Naive thymus-derived CD4-positive, alpha-beta T cell (primary cell): ENCODE measurements around the gene HTR2C. TPM values are rescaled to one million over a fixed set of nuclear protein-coding genes. Genes with fewer than 3 reads are reported as not detected.
A peak's percentile ranks its signal among the peaks of the same experiment; 100 is the strongest.

ENCODE experiments used
- ATAC-seq: fragments of 150-1000 bp; cut with Tn5 transposase; 2 replicates; pipeline ENCODE4 v1.10.0; 2021; ENCODE audit warnings: mild to moderate bottlenecking, moderate library complexity
- CTCF ChIA-PET: fragments of 350-600 bp; sonication (Branson Sonifier 250); formaldehyde crosslinking; loops from one replicate; lab custom pipeline; 2021; ENCODE audit warnings: antibody characterized with exemption; lab: Charles Lee
- POLR2A ChIA-PET: fragments of 350-600 bp; sonication (Branson Sonifier 250); formaldehyde crosslinking; loops from one replicate; lab custom pipeline; 2021; ENCODE audit warnings: antibody characterized with exemption, inconsistent platforms; lab: Charles Lee
- DNase-seq, 9 donors: peaks; one replicate each; pipeline versions ENCODE4 v3.0.0 to v3.0.0-alpha.2; 2020 to 2022; ENCODE audit warnings: mixed read lengths in 1 of 9
- H3K27ac ChIP-seq: one replicate; pipeline ENCODE4 v1.7.0; 2013; ENCODE audit warnings: mild to moderate bottlenecking, low read depth, low read length, moderate library complexity
- H3K27me3 ChIP-seq, 2 donors: one replicate each; pipeline ENCODE4 v1.7.0; 2013; ENCODE audit warnings: low read length in 2 of 2, mild to moderate bottlenecking in 2 of 2, moderate library complexity in 2 of 2; ENCODE audit not compliant: control insufficient read depth in 2 of 2, insufficient read depth in 2 of 2
- H3K36me3 ChIP-seq, 3 experiments: 1 replicate in 2 of 3; 2 replicates in 1 of 3; pipeline ENCODE4 v1.7.0; 2013; ENCODE audit warnings: low read length in 3 of 3, mild to moderate bottlenecking in 3 of 3, moderate library complexity in 1 of 3; ENCODE audit not compliant: insufficient read depth in 3 of 3, control insufficient read depth in 2 of 3
- H3K4me1 ChIP-seq, 2 donors: one replicate each; pipeline ENCODE4 v1.7.0; 2013; ENCODE audit warnings: low read length in 2 of 2, mild to moderate bottlenecking in 2 of 2, moderate library complexity in 1 of 2; ENCODE audit not compliant: control insufficient read depth in 2 of 2, insufficient read depth in 2 of 2
- H3K4me3 ChIP-seq: 2 replicates; pipeline ENCODE4 v1.7.0; 2013; ENCODE audit warnings: mild to moderate bottlenecking, low read length
- H3K9me3 ChIP-seq, 3 experiments: 1 replicate in 2 of 3; 2 replicates in 1 of 3; pipeline ENCODE4 v1.7.0; 2013; ENCODE audit warnings: low read length in 3 of 3; ENCODE audit not compliant: control insufficient read depth in 2 of 3
- H3K27ac Mint-ChIP-seq, 9 donors: one replicate each; pipeline ENCODE4 v1.8.0; 2020 to 2022; ENCODE audit warnings: mixed read lengths in 9 of 9, mild to moderate bottlenecking in 8 of 9, moderate library complexity in 5 of 9, inconsistent platforms in 2 of 9
- H3K27me3 Mint-ChIP-seq, 5 donors: one replicate each; pipeline ENCODE4 v1.8.0; 2021 to 2022; ENCODE audit warnings: mixed read lengths in 5 of 5, mild to moderate bottlenecking in 1 of 5
- H3K36me3 Mint-ChIP-seq, 5 donors: one replicate each; pipeline ENCODE4 v1.8.0; 2020 to 2022; ENCODE audit warnings: mixed read lengths in 5 of 5, mild to moderate bottlenecking in 3 of 5, inconsistent platforms in 1 of 5
- H3K4me1 Mint-ChIP-seq, 7 donors: one replicate each; pipeline ENCODE4 v1.8.0; 2020 to 2022; ENCODE audit warnings: mixed read lengths in 7 of 7, mild to moderate bottlenecking in 3 of 7, inconsistent platforms in 1 of 7
- H3K4me3 Mint-ChIP-seq, 10 donors: one replicate each; pipeline ENCODE4 v1.8.0; 2020 to 2022; ENCODE audit warnings: mild to moderate bottlenecking in 10 of 10, mixed read lengths in 10 of 10, moderate library complexity in 6 of 10, inconsistent platforms in 2 of 10
- H3K9me3 Mint-ChIP-seq, 11 donors: one replicate each; pipeline ENCODE4 v1.8.0; 2020 to 2022; ENCODE audit warnings: mixed read lengths in 11 of 11, mild to moderate bottlenecking in 4 of 11, inconsistent platforms in 1 of 11, moderate library complexity in 1 of 11
- intact Hi-C, 2 donors: fragments of 100-400 bp; cut with micrococcal nuclease; formaldehyde crosslinking; loops; one replicate each; pipeline ENCODE4 v1.15.1; 2023
- polyA plus RNA-seq, 2 donors: library from polyadenylated mRNA; unstranded; fragments of 300-500 nt; fragmentation: Illumina TruSeq; gene quantifications; one replicate each; pipeline ENCODE4 v1.2.3, GENCODE V29; 2021
- total RNA-seq, 6 experiments: library from RNA in 5 of 6; stranded (reverse) in 5 of 6; gene quantifications; 1 replicate in 5 of 6; 2 replicates in 1 of 6; pipeline ENCODE4 v1.2.3 and lab custom pipeline; 2021 to 2026

HTR2C gene
- total RNA-seq (not detected), polyA plus RNA-seq (not detected), total RNA-seq (lab: John Stamatoyannopoulos, UW) (not detected)

GRCh38 chrX:114583646-114584374 lies at the start of gene HTR2C:
Gene HTR2C, plus strand, starts transcription at chrX:114584086. Its CDS starts 142,851 bp downstream, at chrX:114726937.
- H3K27me3 Mint-ChIP-seq, result peaks cover 7 to 33% (median 21%) of the 10 kb centered on the region in 5 donors
- peaks cover 0 to 5% (median 3%) of the 10 kb centered on the region in 5 donors for H3K36me3 Mint-ChIP-seq
- H3K27ac Mint-ChIP-seq, result peak within 1 kb of the TSS in 1 of 9 donors; percentile 73
- ChIA-PET CTCF (no interaction called here), POLR2A (no interaction called here)
- Histone ChIP-seq H3K9me3 (no peaks in the 10 kb centered on the region), H3K27ac (no peak within 1 kb of the TSS), H3K4me1 (no peaks in the 10 kb centered on the region), H3K27me3 (no peaks in the 10 kb centered on the region), H3K4me3 (no peak within 1 kb of the TSS), H3K36me3 (no peaks in the 10 kb centered on the region)
- intact Hi-C loops, result no loop called here
- no peaks in the 10 kb centered on the region for H3K4me1 Mint-ChIP-seq
- ATAC-seq, result no peak
- peaks cover 0 to 17% (median 3%) of the 10 kb centered on the region in 11 donors for H3K9me3 Mint-ChIP-seq
- H3K4me3 Mint-ChIP-seq, result no peak within 1 kb of the TSS
- DNase-seq, result no peak

GRCh38 chrX:114580336-114580735 lies 3.5 kb upstream of the HTR2C start:
- no peak overlapping the region for H3K4me3 ChIP-seq
- POLR2A ChIA-PET, result no interaction called here
- Mint-ChIP-seq H3K9me3 (peaks cover 0 to 17% (median 3%) of the 10 kb centered on the region in 11 donors), H3K27ac (no peak overlapping the region), H3K4me1 (no peaks in the 10 kb centered on the region), H3K4me3 (no peak overlapping the region), H3K27me3 (peaks cover 7 to 32% (median 21%) of the 10 kb centered on the region in 5 donors), H3K36me3 (peaks cover 0 to 5% (median 3%) of the 10 kb centered on the region in 5 donors)
- no peak overlapping the region for H3K27ac ChIP-seq
- no peaks in the 10 kb centered on the region for H3K9me3 ChIP-seq
- intact Hi-C loops, result no loop called here
- ATAC-seq, result no peak
- H3K27me3 ChIP-seq, result no peaks in the 10 kb centered on the region
- no peaks in the 10 kb centered on the region for H3K36me3 ChIP-seq
- CTCF ChIA-PET, result no interaction called here
- H3K4me1 ChIP-seq, result no peaks in the 10 kb centered on the region
- DNase-seq, result no peak

GRCh38 chrX:114581528-114582263 lies 2.2 kb upstream of the HTR2C start:
- Mint-ChIP-seq H3K9me3 (peaks cover 0 to 17% (median 3%) of the 10 kb centered on the region in 11 donors), H3K4me3 (no peak overlapping the region), H3K27me3 (peaks cover 7 to 33% (median 21%) of the 10 kb centered on the region in 5 donors), H3K27ac (no peak overlapping the region), H3K4me1 (no peaks in the 10 kb centered on the region), H3K36me3 (peaks cover 0 to 5% (median 3%) of the 10 kb centered on the region in 5 donors)
- POLR2A ChIA-PET, result no interaction called here
- Histone ChIP-seq H3K4me1 (no peaks in the 10 kb centered on the region), H3K9me3 (no peaks in the 10 kb centered on the region), H3K27me3 (no peaks in the 10 kb centered on the region), H3K27ac (no peak overlapping the region), H3K4me3 (no peak overlapping the region), H3K36me3 (no peaks in the 10 kb centered on the region)
- intact Hi-C loops, result no loop called here
- CTCF ChIA-PET, result no interaction called here
- no peak for ATAC-seq
- no peak for DNase-seq

GRCh38 chrX:114582264-114582632 lies 1.6 kb upstream of the HTR2C start:
- H3K27me3 ChIP-seq, result no peaks in the 10 kb centered on the region

GRCh38 chrX:114582698-114583395 lies 1.0 kb upstream of the HTR2C start:
- H3K27me3 Mint-ChIP-seq, result peaks cover 7 to 33% (median 21%) of the 10 kb centered on the region in 5 donors
- DNase-seq (no peak), ATAC-seq (no peak)
- H3K4me3 Mint-ChIP-seq, result no peak overlapping the region
- CTCF ChIA-PET, result no interaction called here
- H3K4me1 Mint-ChIP-seq, result no peaks in the 10 kb centered on the region
- Histone ChIP-seq H3K27ac (no peak overlapping the region), H3K4me1 (no peaks in the 10 kb centered on the region), H3K9me3 (no peaks in the 10 kb centered on the region), H3K36me3 (no peaks in the 10 kb centered on the region), H3K4me3 (no peak overlapping the region), H3K27me3 (no peaks in the 10 kb centered on the region)
- peaks cover 0 to 17% (median 3%) of the 10 kb centered on the region in 11 donors for H3K9me3 Mint-ChIP-seq
- peak overlapping the region in 1 of 9 donors; percentile 49 for H3K27ac Mint-ChIP-seq
- POLR2A ChIA-PET, result no interaction called here
- peaks cover 0 to 5% (median 3%) of the 10 kb centered on the region in 5 donors for H3K36me3 Mint-ChIP-seq
- intact Hi-C loops, result no loop called here

More at GRCh38 chrX:114582264-114582632, 1.6 kb upstream of the HTR2C start:
- Mint-ChIP-seq H3K4me1 (no peaks in the 10 kb centered on the region), H3K27ac (no peak overlapping the region), H3K27me3 (peaks cover 7 to 33% (median 21%) of the 10 kb centered on the region in 5 donors), H3K4me3 (no peak overlapping the region), H3K9me3 (peaks cover 0 to 17% (median 3%) of the 10 kb centered on the region in 11 donors), H3K36me3 (peaks cover 0 to 5% (median 3%) of the 10 kb centered on the region in 5 donors)
- Histone ChIP-seq H3K4me3 (no peak overlapping the region), H3K4me1 (no peaks in the 10 kb centered on the region), H3K9me3 (no peaks in the 10 kb centered on the region), H3K36me3 (no peaks in the 10 kb centered on the region), H3K27ac (no peak overlapping the region)
- POLR2A ChIA-PET, result no interaction called here
- intact Hi-C loops, result no loop called here
- no peak for ATAC-seq
- CTCF ChIA-PET, result no interaction called here
- DNase-seq, result no peak

- Histone ChIP-seq H3K27me3 (no peaks in the 10 kb centered on the region), H3K4me3 (no peak overlapping the region), H3K27ac (no peak overlapping the region), H3K36me3 (no peaks in the 10 kb centered on the region), H3K4me1 (no peaks in the 10 kb centered on the region), H3K9me3 (no peaks in the 10 kb centered on the region)
- ChIA-PET CTCF (no interaction called here), POLR2A (no interaction called here)
- peak overlapping the region in 1 of 9 donors; percentile 73 for H3K27ac Mint-ChIP-seq
- ATAC-seq (no peak), DNase-seq (no peak)
- peaks cover 0 to 5% (median 3%) of the 10 kb centered on the region in 5 donors for H3K36me3 Mint-ChIP-seq
- peaks cover 7 to 33% (median 21%) of the 10 kb centered on the region in 5 donors for H3K27me3 Mint-ChIP-seq
- peaks cover 0 to 17% (median 3%) of the 10 kb centered on the region in 11 donors for H3K9me3 Mint-ChIP-seq
- H3K4me1 Mint-ChIP-seq, result no peaks in the 10 kb centered on the region
- no peak overlapping the region for H3K4me3 Mint-ChIP-seq
- intact Hi-C loops, result no loop called here
These were observed 573 bp downstream of the HTR2C start for GRCh38 chrX:114584375-114584943.
